Sciatic nerve (tissue), 2 donors: ENCODE data around the gene LRRC1. TPM values are rescaled to one million over a fixed set of nuclear protein-coding genes. Genes with fewer than 3 reads are reported as not detected.

Experiments used
- ATAC-seq: fragments of 200-7000 bp; cut with Tn5 transposase; one replicate; pipeline ENCODE4 v1.9.1; 2020; ENCODE audit warnings: mild to moderate bottlenecking, moderate library complexity
- DNase-seq: peaks from one replicate; pipeline ENCODE4 v3.0.0-alpha.2; 2020; ENCODE audit warnings: low spot score
- intact Hi-C: fragments of 100-400 bp; cut with DNase I; formaldehyde crosslinking; loops from one replicate; pipeline ENCODE4 v1.14.2; 2022
- total RNA-seq: library from RNA; stranded (reverse); fragmentation: NEBNext Ultra II Directional; extraction: Animal tissue kit (Norgen Biotek cat#: 25700); gene quantifications from one replicate; pipeline ENCODE4 v1.2.1, GENCODE V29; 2021
- donor health status: DM: no; HTN: no; CAD: no.
- donor health status: DM: no; HTN: no; CAD: no.

LRRC1 gene
- total RNA-seq, 1 donor from 2014 or later: 19.5 TPM

GRCh38 chr6:53903357-53903756 lies 108.6 kb downstream of the LRRC1 start:
- intact Hi-C loops: no loop called here
- DNase-seq: no peak
- no peak for ATAC-seq

DNA sequence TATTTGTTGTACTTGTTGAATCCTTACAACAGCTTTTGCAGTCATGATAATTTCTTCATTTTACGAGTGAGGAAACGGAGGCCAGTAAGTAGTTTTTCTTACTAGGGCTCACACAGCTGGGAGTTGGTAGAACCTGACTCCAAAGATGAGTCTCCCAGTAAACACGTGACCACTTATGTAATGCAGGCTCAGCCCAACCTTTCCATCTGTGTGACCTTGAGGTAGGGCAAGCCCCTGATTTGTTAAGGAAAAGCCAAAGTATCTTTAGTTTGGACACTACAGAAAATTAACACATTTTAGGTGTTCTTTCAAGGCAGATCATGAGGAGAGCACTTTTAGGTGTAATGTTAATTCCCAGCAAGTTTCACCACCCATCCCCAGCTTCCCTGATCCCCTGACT lies 111.3 kb downstream of the LRRC1 start:
- DNase-seq (no peak), ATAC-seq (peak; percentile 22)
- intact Hi-C loops: no loop called here

- DNase-seq: peak; percentile 60
- intact Hi-C loops: no loop called here
- ATAC-seq: peak; percentile 97
Observed at GRCh38 chr6:53906842-53907241, 112.0 kb downstream of the LRRC1 start.

- no peak for ATAC-seq
- intact Hi-C loops: no loop called here
Observed at GRCh38 chr6:53910834-53911233, 116.0 kb downstream of the LRRC1 start.

GRCh38 chr6:53912661-53913060 lies 117.9 kb downstream of the LRRC1 start:
- intact Hi-C loops: no loop called here
- DNase-seq (no peak), ATAC-seq (no peak)

More at GRCh38 chr6:53910834-53911233, 116.0 kb downstream of the LRRC1 start:
- DNase-seq: no peak

- DNase-seq (no peak), ATAC-seq (no peak)
- intact Hi-C loops: no loop called here
Observed at GRCh38 chr6:53913286-53913685, 118.5 kb downstream of the LRRC1 start.

DNA sequence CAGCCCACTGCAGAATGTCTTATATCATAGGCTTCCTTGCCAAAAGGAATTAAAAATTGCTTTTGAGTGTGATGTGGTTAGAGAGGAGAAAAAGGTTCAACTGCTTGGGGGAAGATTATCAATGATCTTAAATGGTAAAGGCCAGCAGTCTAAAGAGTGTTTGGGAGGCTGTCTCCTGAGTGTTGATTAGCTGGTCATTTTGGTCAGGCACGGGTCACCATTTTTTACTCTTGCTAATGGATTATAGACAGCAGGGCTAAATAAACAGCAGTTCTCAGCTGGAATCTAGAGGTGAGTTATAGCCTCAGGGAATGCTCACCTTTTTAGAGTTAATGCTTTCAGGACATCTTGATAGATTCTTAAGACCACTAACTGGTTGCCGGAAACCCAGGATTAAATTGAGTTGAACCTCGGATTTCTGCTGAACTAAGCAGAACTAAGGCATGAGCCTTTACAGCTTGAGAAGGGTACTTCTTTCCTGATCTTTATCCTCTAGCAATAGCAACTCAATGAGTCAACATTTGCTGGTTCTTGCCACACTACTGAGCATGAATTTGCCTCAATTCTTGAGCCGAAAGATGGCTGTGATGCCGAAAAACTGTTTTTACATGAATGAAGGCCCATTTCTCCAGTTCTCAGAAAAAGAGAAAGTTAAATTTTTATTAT lies 120.4 kb downstream of the LRRC1 start:
- DNase-seq (no peak), ATAC-seq (no peak)
- intact Hi-C loops: no loop called here

DNA sequence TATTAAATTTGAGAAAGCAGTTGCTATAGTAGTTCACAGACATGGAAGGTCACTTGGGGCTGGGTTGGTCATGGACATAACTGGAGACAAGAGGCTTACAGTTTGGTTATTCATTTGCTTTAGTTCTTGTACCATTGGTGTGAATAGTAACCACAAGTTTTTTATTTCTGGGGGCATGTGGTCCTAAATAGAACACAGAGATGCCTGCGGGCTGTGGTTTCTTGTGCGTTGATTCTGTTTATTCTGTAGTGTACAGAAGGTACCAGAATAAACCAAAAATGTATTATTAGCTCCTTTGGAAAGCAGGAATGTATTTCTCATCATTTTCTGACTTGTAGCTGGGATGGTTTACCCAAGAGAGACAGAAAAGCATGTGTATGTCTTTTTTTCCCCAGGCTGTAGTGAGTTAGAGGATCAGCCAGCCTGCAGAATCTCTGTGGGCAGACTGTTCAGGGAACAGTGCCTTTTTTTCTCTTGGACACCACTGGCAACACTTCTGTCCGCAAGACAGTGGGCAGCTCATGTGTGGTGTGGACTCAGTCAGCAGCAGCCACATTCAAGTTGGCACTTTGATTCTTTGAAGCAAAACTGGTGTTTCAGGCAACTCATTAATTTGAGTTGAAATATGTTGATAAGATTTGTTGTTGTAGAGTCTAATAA lies 122.1 kb downstream of the LRRC1 start:
- no peak for ATAC-seq
- no peak for DNase-seq
- intact Hi-C loops: no loop called here

DNA sequence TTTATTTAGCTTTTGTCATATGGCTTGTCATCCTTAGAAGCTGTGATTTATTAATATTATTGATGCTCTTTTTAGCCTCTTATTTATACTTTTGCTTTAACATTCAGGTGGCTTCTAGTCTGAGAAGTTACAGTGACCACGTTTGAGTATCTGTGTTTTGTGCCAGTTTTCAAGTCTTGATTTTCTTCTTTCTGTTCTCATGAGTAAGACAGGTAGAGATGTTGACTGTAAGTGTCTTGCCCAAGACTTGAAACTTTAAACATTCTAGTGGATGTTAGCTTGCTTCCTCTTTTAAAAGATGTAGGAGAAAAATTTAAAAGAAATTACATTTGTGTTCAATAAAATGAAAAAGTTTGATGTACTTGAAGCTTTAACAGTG lies 122.6 kb downstream of the LRRC1 start:
- intact Hi-C loops: no loop called here
- ATAC-seq (no peak), DNase-seq (no peak)

DNA sequence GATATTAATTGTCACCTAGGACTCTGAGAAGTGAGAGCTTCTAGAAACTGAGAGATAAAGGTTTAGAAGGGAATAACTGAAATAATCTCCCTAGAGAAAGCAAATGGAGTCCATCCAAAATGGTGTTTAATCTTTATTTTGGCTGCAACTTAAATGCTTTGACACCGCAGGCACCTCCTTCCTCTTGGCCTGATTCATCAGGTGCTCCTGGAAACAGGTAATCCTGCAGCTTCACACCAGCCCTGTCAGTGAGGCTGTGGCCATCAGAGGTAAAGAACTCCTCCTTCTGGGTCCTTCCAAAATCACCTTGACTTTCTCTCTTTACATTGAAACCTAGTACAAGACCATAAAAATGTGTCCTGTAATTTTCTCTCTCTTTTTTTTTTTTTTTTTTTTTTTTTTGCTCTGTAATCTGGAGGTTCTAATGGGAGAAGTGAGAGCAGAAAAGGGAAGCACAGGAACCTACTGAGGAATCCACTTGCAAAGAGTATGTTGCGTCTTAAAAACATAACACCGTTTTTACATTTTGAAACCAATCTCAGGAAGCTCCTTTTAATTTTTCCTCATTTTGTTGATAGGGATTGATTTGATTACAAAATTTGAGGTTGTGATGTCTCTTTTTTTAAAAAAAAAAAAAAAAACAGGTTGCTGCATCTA lies 124.2 kb downstream of the LRRC1 start:
- intact Hi-C loops: no loop called here
- DNase-seq: no peak
- no peak for ATAC-seq

- DNase-seq: no peak
- no peak for ATAC-seq
- intact Hi-C loops: no loop called here
Observed at GRCh38 chr6:53919881-53920360, 125.1 kb downstream of the LRRC1 start.

DNA sequence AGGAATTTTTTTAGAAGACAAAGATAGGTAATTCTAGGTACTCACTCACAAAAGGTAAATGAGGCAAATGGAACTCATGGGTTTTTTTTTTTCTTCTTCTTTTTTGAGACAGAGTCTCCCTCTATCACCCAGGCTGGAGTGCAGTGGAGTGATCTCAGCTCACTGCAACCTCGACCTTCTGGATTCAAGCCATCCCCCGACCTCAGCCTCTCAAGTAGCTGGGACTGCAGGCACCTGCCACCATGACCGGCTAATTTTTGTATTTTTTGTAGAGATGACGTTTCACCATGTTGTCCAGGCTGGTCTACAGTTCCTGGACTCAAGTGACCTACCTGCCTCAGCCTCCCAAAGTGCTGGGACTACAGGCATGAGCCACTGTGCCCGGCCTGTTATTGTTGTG lies 126.1 kb downstream of the LRRC1 start:
- ATAC-seq: no peak
- DNase-seq: no peak
- intact Hi-C loops: no loop called here

DNA sequence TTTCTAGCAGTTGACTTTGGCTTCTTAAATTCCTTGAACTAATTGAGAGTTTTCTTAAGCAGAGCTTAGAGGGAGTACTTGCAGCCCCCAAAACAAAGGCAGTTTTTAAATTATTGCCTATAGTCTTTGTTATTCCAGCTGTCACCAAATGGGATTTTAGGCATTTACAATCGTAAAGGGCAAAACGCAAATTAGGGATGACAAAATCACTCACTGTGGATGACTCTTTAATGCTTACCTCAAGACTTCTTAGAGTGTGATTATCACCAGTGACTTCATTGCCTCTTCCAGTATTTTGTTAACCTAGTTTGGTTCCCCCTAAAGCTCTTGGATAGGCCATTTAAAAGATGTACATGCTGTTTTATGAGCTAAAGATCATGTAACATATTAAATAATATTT lies 126.8 kb downstream of the LRRC1 start:
- intact Hi-C loops: no loop called here
- DNase-seq (no peak), ATAC-seq (no peak)

GRCh38 chr6:53922539-53922981 lies 127.8 kb downstream of the LRRC1 start:
- DNase-seq (no peak), ATAC-seq (peak; percentile 51)
- intact Hi-C loops: no loop called here

- ATAC-seq (no peak), DNase-seq (no peak)
- intact Hi-C loops: no loop called here
Observed at GRCh38 chr6:53924277-53924676, 129.5 kb downstream of the LRRC1 start.

DNA sequence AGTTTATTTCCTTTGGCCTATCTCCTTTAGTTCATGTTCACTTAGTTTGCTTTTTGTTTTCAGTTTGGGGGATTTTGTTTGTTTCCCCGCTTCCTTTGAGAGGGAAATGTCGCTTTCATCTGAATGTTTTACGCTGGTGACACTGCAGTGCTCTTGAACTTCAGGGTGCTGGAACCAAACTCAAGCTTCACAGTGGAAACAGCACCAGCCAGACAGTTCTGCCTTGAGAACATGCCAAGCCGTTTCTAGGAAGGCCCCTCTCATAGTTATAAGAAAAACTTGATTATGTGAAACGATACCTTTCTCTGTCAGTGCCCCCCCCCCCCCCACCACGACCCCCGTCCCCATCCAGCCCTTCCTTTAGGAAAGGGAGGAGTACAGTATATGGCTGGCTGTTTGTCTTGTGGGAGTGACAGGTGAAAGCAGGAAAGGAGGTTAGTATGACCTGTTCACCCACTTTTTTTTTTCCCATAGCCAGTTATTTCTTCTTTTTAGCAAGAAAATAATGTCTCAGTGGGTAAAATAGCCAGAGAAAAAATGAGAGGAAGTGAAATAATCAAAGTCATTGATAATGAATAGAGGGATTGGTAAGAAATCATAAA lies 130.1 kb downstream of the LRRC1 start:
- ATAC-seq: no peak
- intact Hi-C loops: no loop called here
- DNase-seq: no peak

DNA sequence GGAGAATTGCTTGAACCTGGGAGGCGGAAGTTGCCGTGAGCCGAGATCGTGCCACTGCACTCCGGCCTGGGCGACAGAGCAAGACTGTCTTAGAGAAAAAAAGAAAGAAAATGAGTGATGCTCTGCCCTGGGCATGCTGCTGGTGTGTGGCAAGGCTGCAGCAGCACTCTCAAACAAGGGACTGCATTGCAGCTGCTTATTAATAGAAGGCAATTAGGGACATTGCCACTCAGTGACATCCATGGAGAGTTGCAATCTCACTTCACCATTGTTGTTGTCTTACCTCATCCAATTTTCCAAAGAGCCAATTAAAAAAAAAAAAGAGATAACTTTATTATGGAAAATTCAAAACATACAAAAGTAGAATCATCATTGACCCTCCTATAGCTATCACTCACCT lies 131.1 kb downstream of the LRRC1 start:
- ATAC-seq: no peak
- no peak for DNase-seq
- intact Hi-C loops: no loop called here

- ATAC-seq (no peak), DNase-seq (no peak)
- intact Hi-C loops: no loop called here
Observed at GRCh38 chr6:53926505-53926904, 131.7 kb downstream of the LRRC1 start.

DNA sequence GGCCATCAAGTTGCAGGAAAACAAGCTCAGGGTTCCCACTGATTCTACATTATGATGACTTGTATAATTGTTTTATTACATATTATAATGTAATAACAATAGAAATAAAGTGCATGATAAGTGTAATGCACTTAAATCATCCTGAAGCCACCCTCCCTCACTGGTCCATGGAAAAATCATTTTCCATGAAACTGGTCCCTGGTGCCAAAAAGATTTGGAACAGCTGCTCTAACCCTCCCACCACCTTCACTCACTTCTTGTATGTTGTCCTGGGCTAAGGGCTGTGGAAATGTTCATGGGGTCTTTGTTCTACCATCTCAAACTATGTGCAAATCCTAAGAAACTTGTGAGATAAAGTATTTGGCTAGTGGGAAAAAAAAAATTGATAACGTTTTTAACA lies 133.8 kb downstream of the LRRC1 start:
- intact Hi-C loops: no loop called here
- no peak for DNase-seq
- no peak for ATAC-seq
